ENCODE results near the gene TMEM106B. TPM values are rescaled to one million over a fixed set of nuclear protein-coding genes. Genes with fewer than 3 reads are reported as not detected.

TMEM106B gene
- total RNA-seq, 4 donors from 2014 or later = 49.2 to 88.4 (median 66.8) TPM

- peaks cover 0 to 9% (median 0%) of the 10 kb centered on the region in 3 donors for H3K9me3 ChIP-seq
- no peak for TF ChIP-seq POLR2AphosphoS5 (IDR thresholded peaks at IDR 0.05)
- TF ChIP-seq CTCF (IDR thresholded peaks at IDR 0.05) = no peak
- no peak for TF ChIP-seq POLR2A (IDR thresholded peaks at IDR 0.05)
- TF ChIP-seq EP300 (IDR thresholded peaks at IDR 0.05) = no peak
- no peak overlapping the region for H3K4me3 ChIP-seq
- H3K27ac ChIP-seq = no peak overlapping the region
- 0 to 20% methylated on average over 1 of the region's 6 CpGs for whole genome bisulfite sequencing, 2 donors (ENCODE audit: low coverage in 1 of 2)
- no peaks in the 10 kb centered on the region for H3K27me3 ChIP-seq
- H3K36me3 ChIP-seq = no peaks in the 10 kb centered on the region
- no peak for ATAC-seq
- no peaks in the 10 kb centered on the region for H3K4me1 ChIP-seq
Observed at GRCh38 chr7:12289996-12290395, 78.9 kb downstream of the TMEM106B start.

- TF ChIP-seq POLR2AphosphoS5 (IDR thresholded peaks at IDR 0.05) (no peak), POLR2A (IDR thresholded peaks at IDR 0.05) (no peak), CTCF (IDR thresholded peaks at IDR 0.05) (no peak), EP300 (IDR thresholded peaks at IDR 0.05) (no peak)
- ATAC-seq = no peak
- no peak overlapping the region for H3K4me3 ChIP-seq
- H3K9me3 ChIP-seq = peaks cover 0 to 9% (median 0%) of the 10 kb centered on the region in 3 donors
- WGBS, 2 donors (ENCODE audit: low coverage in 1 of 2) = 89% methylated on average over 1 of the region's 1 CpG; no CpG with 5 or more reads in 1 of the 2 donors
- H3K27ac ChIP-seq = no peak overlapping the region
- H3K36me3 ChIP-seq = no peaks in the 10 kb centered on the region
- H3K27me3 ChIP-seq = no peaks in the 10 kb centered on the region
- no peaks in the 10 kb centered on the region for H3K4me1 ChIP-seq
Observed at GRCh38 chr7:12290761-12291160, 79.7 kb downstream of the TMEM106B start.

GRCh38 chr7:12291870-12292269 lies 80.8 kb downstream of the TMEM106B start:
- no CpG with 5 or more reads among the region's 1 CpG for WGBS, 2 donors (ENCODE audit: low coverage in 1 of 2)
- Histone ChIP-seq H3K9me3 (peaks cover 0 to 9% (median 0%) of the 10 kb centered on the region in 3 donors), H3K4me3 (no peak overlapping the region), H3K4me1 (no peaks in the 10 kb centered on the region), H3K27me3 (no peaks in the 10 kb centered on the region), H3K27ac (no peak overlapping the region), H3K36me3 (no peaks in the 10 kb centered on the region)
- TF ChIP-seq CTCF (IDR thresholded peaks at IDR 0.05) (no peak), EP300 (IDR thresholded peaks at IDR 0.05) (no peak), POLR2A (IDR thresholded peaks at IDR 0.05) (no peak)
- no peak for ATAC-seq

Other genes starting within 250 kb of the TMEM106B start
- under 1 TPM in 2 of 4 donors, not detected in 2; 0.13 to 0.22 TPM for gene VWDE, start 192.6 kb downstream of the TMEM106B start, total RNA-seq